ENCODE results near the gene NME7. TPM values are rescaled to one million over a fixed set of nuclear protein-coding genes. Genes with fewer than 3 reads are reported as not detected.

NME7 gene
- total RNA-seq, 1 experiment from 2014 or later, result 25.2 TPM

DNA sequence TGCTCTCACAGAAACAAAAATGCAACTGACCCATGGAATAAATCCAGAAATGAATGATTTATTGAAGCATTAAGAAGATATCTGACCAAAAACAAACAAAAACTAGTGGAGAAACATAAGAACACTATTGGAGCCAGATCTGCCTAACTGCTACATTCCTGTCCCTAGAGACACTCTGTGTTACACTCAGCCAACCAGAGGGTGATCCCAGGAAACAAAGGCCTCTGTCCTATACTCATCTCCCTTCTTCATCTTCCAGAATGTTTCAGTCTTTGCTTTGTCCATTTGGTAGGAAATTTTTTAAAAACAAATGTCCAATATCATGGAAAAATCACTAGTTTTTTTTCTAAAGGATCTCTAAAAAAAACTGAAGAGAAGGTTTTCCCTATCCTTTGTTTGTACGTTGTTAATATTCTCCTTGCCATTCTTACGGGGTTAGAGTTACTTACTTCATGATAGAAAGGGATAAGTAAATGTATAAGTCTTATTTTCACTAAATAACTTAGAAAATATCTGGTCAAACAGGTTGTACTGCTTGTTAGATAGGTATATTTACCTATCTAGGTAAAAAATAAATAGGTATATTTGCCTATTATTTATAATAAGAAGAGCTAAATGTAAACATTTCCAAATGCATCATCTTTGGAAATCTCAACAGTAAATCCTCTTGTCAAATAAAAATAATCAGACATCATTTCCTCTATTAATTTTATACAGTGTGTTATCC is 59.1 kb downstream of the NME7 start:
- Mint-ChIP-seq H3K36me3 (ENCODE audit: insufficient read depth, unreplicated experiment) (no peaks in the 10 kb centered on the region), H3K4me3 (ENCODE audit: low read depth, unreplicated experiment) (no peak overlapping the region), H3K27ac (ENCODE audit: unreplicated experiment) (no peak overlapping the region), H3K9me3 (ENCODE audit: low read depth, unreplicated experiment) (no peaks in the 10 kb centered on the region), H3K27me3 (ENCODE audit: unreplicated experiment) (no peaks in the 10 kb centered on the region), H3K4me1 (ENCODE audit: low read depth, unreplicated experiment) (peaks cover 15% of the 10 kb centered on the region)
- DNase-seq, result no peak
- CTCF ChIA-PET, result no interaction called here
- intact Hi-C loops (cut with micrococcal nuclease; ENCODE audit: unreplicated experiment), result loop anchor here (2.0 kb wide), 1 partner anchor 20 kb away; no protein-coding TSS in a partner anchor
- no TSS peak for BruUV-seq (replicated peaks)
- TF ChIP-seq, protein P1, sequence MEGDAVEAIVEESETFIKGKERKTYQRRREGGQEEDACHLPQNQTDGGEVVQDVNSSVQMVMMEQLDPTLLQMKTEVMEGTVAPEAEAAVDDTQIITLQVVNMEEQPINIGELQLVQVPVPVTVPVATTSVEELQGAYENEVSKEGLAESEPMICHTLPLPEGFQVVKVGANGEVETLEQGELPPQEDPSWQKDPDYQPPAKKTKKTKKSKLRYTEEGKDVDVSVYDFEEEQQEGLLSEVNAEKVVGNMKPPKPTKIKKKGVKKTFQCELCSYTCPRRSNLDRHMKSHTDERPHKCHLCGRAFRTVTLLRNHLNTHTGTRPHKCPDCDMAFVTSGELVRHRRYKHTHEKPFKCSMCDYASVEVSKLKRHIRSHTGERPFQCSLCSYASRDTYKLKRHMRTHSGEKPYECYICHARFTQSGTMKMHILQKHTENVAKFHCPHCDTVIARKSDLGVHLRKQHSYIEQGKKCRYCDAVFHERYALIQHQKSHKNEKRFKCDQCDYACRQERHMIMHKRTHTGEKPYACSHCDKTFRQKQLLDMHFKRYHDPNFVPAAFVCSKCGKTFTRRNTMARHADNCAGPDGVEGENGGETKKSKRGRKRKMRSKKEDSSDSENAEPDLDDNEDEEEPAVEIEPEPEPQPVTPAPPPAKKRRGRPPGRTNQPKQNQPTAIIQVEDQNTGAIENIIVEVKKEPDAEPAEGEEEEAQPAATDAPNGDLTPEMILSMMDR (IDR thresholded peaks at IDR 0.05; ENCODE audit: unreplicated experiment), result no peak

DNA sequence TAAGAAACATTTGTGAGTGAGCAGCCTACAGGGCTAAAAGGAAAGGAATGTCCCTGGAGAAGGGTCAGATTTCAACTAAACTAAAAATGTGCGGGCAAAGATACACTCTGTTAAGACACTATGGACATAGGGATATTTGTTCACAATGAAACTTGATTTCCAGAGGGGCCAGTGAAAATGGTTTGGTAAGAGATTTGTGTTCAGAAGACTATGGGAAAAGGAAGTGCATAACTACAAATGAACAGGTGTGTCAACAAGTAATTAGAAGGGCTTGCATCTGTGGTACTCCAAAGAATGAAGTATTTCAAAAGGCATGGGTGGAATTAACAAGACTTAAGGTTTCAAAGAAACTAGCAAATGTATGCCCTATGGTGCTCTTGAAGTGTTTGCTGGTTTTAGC is 60.4 kb downstream of the NME7 start:
- no TSS peak for BruUV-seq (replicated peaks)
- H3K36me3 Mint-ChIP-seq (ENCODE audit: insufficient read depth, unreplicated experiment), result no peaks in the 10 kb centered on the region
- DNase-seq, result no peak
- no peak overlapping the region for H3K27ac Mint-ChIP-seq (ENCODE audit: unreplicated experiment)
- intact Hi-C loops (cut with micrococcal nuclease; ENCODE audit: unreplicated experiment), result no loop called here
- no peaks in the 10 kb centered on the region for H3K9me3 Mint-ChIP-seq (ENCODE audit: low read depth, unreplicated experiment)
- CTCF ChIA-PET, result interaction anchor here (0.7 kb wide), 1 partner anchor 1501 kb away, joined by 3 read pairs; no protein-coding TSS in a partner anchor
- H3K4me1 Mint-ChIP-seq (ENCODE audit: low read depth, unreplicated experiment), result peaks cover 15% of the 10 kb centered on the region
- H3K27me3 Mint-ChIP-seq (ENCODE audit: unreplicated experiment), result no peaks in the 10 kb centered on the region
- TF ChIP-seq, protein P1 (IDR thresholded peaks at IDR 0.05; ENCODE audit: unreplicated experiment), result no peak
- no peak overlapping the region for H3K4me3 Mint-ChIP-seq (ENCODE audit: low read depth, unreplicated experiment)

DNA sequence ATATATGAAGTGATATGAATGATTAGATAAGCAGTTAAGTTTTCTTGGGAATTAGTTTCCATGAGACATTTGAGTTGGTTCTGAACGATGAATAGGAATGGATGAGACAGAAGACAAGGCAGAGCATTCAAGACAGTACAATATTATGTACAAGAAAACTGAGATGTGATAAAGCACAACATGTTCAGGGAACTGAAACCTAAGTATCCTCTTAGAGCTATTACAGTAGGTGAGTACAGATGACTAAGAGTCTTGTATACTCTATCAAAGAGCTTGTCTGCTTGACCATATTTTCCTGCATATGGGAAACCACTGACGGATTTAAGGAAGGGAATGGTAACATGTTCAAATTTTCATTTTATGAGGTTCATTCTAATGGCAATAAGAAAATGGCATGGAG is 61.6 kb downstream of the NME7 start:
- TF ChIP-seq, protein P1 (IDR thresholded peaks at IDR 0.05; ENCODE audit: unreplicated experiment), result no peak
- no peak for DNase-seq
- no TSS peak for BruUV-seq (replicated peaks)
- no peaks in the 10 kb centered on the region for H3K27me3 Mint-ChIP-seq (ENCODE audit: unreplicated experiment)
- no peak overlapping the region for H3K27ac Mint-ChIP-seq (ENCODE audit: unreplicated experiment)
- no peaks in the 10 kb centered on the region for H3K9me3 Mint-ChIP-seq (ENCODE audit: low read depth, unreplicated experiment)
- peaks cover 15% of the 10 kb centered on the region for H3K4me1 Mint-ChIP-seq (ENCODE audit: low read depth, unreplicated experiment)
- no peaks in the 10 kb centered on the region for H3K36me3 Mint-ChIP-seq (ENCODE audit: insufficient read depth, unreplicated experiment)
- intact Hi-C loops (cut with micrococcal nuclease; ENCODE audit: unreplicated experiment), result no loop called here
- H3K4me3 Mint-ChIP-seq (ENCODE audit: low read depth, unreplicated experiment), result no peak overlapping the region
- CTCF ChIA-PET, result no interaction called here

DNA sequence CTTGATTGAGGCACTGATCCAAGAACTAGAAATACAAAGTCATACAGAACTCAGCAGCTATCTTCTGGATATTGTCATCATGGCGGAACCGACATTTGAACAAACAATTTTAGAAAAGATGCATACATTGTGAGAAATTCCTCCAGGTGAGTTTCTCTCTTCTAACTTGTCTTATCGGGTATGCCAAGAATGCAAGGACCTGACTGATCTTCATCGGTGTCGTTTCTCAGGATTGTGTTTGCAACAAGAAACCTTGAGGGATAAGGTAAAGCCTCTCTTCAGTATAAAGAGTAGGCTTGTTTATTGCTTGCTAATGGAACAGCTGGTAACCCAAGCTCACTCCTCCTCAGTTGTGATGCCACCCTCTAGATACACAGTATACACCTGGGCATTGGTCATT is 62.2 kb downstream of the NME7 start:
- no peak overlapping the region for H3K27ac Mint-ChIP-seq (ENCODE audit: unreplicated experiment)
- BruUV-seq (replicated peaks), result no TSS peak
- no peaks in the 10 kb centered on the region for H3K27me3 Mint-ChIP-seq (ENCODE audit: unreplicated experiment)
- DNase-seq, result no peak
- no peaks in the 10 kb centered on the region for H3K36me3 Mint-ChIP-seq (ENCODE audit: insufficient read depth, unreplicated experiment)
- CTCF ChIA-PET, result no interaction called here
- peaks cover 15% of the 10 kb centered on the region for H3K4me1 Mint-ChIP-seq (ENCODE audit: low read depth, unreplicated experiment)
- TF ChIP-seq, protein P1 (IDR thresholded peaks at IDR 0.05; ENCODE audit: unreplicated experiment), result no peak
- no peak overlapping the region for H3K4me3 Mint-ChIP-seq (ENCODE audit: low read depth, unreplicated experiment)
- intact Hi-C loops (cut with micrococcal nuclease; ENCODE audit: unreplicated experiment), result no loop called here
- no peaks in the 10 kb centered on the region for H3K9me3 Mint-ChIP-seq (ENCODE audit: low read depth, unreplicated experiment)
